Inferior parietal cortex (tissue), 1 donor: ENCODE results near the gene MKNK1.

Experiments
- DNase-seq: peaks from one replicate; pipeline ENCODE4 v3.0.0-alpha.2; 2016; ENCODE audit errors: extremely low spot score

Gene MKNK1

GRCh38 chr1:46539972-46540371 lies 64.1 kb downstream of the MKNK1 start:
- DNase-seq: peak; percentile 47

DNA sequence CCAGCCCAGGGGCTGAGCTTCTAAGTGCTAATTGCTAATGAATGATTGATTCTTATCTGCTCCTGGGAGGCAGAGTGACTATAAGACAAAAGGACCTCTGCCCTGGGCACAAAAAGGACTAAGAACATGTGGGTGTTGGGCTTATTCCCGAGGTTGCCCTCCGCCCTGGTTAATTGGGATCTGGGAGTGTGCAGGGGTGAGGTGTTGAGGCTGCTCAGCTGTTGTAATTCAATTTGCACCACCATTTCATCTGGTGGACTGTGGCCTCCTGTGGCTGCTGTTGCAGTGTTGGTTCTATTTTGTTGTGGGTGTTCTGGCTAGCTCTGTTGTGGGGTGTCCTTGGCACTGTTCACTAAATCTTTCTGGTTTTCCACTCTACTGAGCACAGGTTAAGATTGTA lies 65.9 kb downstream of the MKNK1 start:
- no peak for DNase-seq

- no peak for DNase-seq
These were observed 66.4 kb downstream of the MKNK1 start for GRCh38 chr1:46537651-46538050.

DNA sequence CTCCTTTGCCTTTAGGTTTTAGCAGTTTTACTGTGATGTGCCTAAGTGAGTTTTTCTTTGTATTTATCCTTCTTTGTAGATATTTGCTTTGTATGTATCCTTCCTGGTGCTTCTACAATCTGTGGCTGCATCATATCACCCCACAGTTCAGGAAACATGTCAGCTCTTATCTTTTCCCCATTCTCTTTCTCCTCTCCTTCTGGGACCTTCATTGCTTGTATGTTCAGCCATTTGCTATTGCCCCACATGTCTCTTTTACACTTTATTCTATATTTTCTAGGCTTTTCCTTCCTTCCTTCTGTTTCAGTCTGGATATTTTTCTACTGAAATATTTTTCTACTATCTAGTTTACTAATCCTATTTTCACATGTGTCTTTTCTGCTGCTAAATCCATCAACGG lies 67.5 kb downstream of the MKNK1 start:
- no peak for DNase-seq

- no peak for DNase-seq
These were observed 69.0 kb downstream of the MKNK1 start for GRCh38 chr1:46535063-46535462.

DNA sequence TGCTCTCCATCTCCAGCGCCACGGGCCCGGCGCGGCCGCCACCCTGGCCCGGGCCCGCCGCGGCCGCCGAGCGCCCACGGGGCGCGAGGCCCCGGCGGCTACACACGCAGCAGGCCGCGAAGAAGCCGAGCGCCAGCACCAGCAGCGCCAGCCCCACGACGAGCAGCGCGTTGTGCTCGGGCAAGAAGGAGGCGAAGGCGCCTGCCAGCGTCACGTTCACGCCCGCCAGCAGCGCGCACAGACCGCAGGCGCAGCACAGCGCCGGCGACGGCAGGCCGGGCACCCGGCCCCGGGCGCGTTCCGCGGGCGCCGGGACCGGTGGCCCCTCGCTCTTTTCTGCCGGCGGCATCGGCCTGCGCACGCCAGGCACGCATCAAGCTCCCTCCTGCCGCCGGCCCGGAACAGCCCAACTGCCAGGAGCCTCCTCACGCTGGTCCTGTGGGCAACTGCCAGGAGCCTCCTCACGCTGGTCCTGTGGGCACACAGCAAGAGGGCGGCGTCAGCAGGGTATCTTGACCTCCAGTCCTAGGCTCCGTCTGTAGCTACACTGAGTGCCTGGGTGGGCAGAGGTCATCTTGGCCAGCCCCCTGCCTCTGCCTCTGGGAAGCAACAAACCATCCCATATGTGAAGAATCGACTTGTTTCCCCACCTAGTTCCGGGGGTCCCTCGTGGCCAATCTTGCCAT lies 70.7 kb downstream of the MKNK1 start:
- no peak for DNase-seq

DNA sequence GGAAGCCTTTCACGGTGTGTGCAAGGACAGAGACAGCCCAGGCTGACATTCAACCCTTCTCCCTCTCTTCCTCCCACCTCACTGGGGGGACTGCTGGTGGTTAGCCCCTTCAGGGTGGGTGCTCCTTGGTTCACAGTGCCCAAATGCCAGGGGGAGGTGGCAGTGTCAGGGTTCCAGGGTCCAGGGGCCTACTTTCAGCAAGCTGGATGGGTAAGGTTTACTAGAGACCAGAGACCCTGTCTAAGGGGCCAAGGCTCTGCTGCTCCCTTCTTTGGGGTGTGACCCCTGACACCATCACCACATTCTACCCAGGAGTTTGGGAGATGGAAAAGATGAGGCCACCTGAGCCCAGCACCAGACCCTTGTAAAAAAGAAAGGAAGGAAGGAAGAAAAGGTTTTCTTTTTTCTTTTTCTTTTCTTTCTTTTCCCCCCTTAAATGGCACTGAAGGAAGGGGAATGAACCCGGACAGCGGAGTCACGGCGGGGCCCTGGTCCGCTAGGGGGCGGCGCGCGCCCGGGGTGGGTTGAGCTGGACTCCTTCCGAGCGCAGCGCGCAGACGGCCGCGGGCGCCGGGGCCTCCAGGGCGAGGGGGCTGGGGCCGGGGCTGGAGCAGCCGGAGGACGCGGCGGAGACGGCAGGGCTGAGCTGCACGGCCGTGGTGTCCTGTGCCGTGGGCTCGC lies 71.4 kb downstream of the MKNK1 start:
- DNase-seq: peak; percentile 54

- DNase-seq: no peak
These were observed 72.0 kb downstream of the MKNK1 start for GRCh38 chr1:46532095-46532494.

DNA sequence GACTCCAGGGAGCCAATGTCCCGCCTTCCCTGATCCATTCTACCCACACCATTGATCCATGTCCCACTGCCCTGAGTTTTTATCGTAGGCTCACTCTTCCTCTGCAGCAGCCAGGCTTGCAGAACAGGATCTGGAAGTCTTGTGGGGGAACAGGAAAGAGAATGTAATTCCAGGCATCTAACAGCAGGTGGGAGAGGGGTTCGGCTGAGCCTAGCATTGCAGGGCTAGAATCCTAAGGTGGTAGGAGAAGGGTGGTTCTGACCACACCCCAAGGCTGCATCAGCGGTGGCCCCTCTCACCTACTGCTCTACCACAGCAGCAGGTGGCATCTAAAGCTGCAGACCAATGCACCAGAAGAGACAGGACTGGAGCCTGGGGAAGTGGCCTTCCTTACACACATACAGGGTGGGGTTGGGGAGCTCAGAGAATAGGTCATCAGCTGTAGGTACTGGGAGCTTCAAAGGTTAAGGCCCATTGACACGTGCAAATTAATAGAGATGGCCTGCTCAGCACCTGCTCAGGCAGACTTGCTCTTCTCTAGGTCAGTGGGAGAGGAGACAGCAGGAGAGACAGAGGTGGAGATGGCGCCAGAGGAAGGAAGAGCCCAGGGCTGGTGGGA lies 73.2 kb downstream of the MKNK1 start:
- no peak for DNase-seq

GRCh38 chr1:46530311-46530710 lies 73.8 kb downstream of the MKNK1 start:
- DNase-seq: no peak

GRCh38 chr1:46529031-46529630 lies 74.9 kb downstream of the MKNK1 start:
- DNase-seq: no peak

- peak; percentile 40 for DNase-seq
These were observed 75.6 kb downstream of the MKNK1 start for GRCh38 chr1:46528297-46528955.

DNA sequence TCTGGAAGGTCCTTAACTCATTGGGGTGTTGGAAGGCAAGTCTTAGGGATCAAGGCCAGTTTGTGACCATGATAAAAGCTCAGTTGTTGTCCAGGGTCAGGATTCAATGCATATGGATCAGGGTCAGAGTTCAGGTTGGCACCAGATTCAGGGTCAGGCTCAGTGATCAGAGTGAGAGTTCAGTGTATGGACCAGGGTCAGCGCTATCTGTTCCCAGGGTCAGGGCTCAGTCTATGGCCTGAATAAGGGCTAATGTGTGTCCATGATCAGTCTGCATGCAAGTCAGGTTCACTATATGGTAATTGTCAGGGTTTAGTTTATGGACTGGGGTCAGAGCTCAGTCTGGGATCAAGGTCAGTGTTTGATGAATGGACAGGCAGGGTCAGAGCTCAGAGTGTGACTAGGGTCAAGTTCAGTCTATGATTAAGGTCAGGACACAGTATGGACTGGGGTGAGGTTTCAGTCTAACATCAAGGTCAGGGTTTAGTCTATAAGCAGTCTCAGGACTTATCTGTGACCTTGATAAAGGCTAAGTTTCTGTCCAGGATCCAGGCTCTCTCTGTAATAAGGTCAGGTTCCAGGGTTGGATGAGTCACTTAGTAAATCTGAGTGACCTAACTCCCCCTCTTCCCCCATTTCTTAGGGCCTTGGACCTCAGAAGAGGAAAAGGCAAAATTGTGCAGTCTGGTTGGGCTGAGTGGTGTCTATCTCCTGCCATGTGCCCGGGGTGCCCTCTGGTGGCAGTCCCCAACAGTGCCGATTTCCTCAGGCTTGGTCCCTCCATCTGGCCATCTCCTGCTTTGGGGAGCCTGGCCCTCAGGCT lies 76.4 kb downstream of the MKNK1 start:
- peak; percentile 90 for DNase-seq

GRCh38 chr1:46526691-46527291 lies 77.3 kb downstream of the MKNK1 start:
- DNase-seq: no peak

DNA sequence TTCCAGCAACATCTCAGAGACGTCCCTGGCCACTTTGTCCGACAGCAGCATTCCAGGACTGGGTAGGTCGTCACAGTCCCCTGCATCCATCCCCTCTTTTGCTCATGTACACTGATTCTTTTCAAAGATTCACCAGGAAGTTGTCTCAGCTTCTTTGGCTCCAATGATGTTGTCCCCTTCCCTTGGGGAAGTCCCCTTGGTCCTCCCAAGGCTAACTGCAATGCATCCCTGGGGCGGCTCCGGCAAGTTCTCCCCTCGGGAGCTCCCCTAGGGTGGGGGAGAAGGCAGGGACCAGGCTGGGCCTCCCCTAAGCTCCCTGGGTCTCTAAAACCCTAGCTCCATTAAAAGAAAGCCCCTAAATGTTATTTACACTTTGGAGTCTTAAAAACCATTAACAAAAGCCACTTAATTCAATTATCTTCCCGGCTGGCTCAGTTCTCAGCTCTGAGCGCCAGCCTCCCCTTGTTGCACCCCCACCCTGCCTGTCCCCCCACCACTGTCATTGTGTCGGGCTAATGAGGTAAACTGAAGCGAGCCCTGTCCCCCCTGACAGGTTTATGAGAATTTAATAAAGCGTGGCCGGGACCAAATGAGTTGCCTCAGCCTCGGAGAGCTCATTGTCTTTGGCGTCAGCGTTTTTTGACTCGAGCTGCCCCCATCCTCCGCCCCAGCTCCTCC lies 77.9 kb downstream of the MKNK1 start:
- DNase-seq: no peak

GRCh38 chr1:46525253-46525983 lies 78.7 kb downstream of the MKNK1 start:
- no peak for DNase-seq

DNA sequence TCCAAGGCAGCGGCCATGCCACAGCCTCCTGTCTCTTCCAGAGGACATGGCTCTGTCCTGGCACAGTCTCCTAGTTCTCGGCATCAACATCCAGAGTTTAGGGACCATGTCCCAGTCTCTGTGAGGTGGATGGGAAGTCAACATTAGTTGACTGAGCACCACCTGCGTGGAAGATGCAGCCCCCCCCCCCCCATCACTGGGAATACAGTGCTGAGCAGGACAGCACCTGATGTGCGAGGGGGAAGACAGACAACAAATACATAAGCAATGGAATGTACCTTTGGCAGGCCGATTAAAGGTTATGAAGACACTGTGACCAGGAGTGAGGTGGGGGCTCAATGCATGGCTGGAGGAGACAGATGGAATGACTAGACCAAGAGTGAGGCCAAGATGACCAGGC lies 79.2 kb downstream of the MKNK1 start:
- DNase-seq: no peak

- no peak for DNase-seq
These were observed 80.3 kb downstream of the MKNK1 start for GRCh38 chr1:46523496-46524353.

GRCh38 chr1:46522969-46523320 lies 81.1 kb downstream of the MKNK1 start:
- DNase-seq: no peak
